ENCODE results near the gene HPS5. TPM values are rescaled to one million over a fixed set of nuclear protein-coding genes. Genes with fewer than 3 reads are reported as not detected.

The HPS5 gene
- total and polyA plus RNA-seq, 2 of the 13 experiments (the other 11 are each of a cell fraction or from before 2014, with no cell fraction given), result 6.6 to 25.5 TPM

DNA sequence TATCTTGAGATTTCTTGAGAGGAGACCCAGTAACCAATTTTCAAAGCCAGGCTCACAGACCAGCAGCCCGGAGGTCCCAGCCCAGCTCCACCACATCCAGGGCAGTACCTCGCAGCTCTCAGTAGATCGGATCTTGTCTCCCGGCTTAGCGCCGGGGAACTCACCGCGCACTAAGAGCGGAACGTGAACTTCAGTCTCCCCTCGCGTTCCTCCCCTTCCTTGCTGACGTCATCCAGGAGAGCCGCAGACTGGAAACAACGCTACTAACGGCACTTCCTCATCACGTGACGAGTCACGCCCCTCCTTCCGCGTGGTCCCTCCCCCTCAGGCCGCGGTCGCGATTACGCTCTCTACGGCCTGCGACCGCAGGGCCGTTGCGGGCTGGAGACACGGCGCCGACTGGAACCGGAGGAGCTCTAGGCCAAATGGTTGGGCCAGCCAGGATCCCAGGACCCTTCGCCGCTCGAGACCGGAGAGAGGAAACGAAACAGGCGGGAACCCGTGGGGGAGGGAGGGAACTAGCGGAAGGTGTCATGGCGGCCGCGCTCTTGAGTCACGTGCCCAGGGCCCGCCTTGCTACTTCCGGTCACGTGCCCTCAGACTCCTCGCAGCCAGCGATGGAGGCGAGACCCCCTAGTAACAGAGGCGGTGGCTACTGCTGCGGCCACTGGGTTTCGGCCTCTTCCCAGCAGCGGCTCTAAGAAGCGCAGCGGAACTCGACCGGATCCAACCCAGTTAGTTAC, at the start of gene HPS5, which contains the start of gene GTF2H1 (continued):
- TF ChIP-seq, protein P1, sequence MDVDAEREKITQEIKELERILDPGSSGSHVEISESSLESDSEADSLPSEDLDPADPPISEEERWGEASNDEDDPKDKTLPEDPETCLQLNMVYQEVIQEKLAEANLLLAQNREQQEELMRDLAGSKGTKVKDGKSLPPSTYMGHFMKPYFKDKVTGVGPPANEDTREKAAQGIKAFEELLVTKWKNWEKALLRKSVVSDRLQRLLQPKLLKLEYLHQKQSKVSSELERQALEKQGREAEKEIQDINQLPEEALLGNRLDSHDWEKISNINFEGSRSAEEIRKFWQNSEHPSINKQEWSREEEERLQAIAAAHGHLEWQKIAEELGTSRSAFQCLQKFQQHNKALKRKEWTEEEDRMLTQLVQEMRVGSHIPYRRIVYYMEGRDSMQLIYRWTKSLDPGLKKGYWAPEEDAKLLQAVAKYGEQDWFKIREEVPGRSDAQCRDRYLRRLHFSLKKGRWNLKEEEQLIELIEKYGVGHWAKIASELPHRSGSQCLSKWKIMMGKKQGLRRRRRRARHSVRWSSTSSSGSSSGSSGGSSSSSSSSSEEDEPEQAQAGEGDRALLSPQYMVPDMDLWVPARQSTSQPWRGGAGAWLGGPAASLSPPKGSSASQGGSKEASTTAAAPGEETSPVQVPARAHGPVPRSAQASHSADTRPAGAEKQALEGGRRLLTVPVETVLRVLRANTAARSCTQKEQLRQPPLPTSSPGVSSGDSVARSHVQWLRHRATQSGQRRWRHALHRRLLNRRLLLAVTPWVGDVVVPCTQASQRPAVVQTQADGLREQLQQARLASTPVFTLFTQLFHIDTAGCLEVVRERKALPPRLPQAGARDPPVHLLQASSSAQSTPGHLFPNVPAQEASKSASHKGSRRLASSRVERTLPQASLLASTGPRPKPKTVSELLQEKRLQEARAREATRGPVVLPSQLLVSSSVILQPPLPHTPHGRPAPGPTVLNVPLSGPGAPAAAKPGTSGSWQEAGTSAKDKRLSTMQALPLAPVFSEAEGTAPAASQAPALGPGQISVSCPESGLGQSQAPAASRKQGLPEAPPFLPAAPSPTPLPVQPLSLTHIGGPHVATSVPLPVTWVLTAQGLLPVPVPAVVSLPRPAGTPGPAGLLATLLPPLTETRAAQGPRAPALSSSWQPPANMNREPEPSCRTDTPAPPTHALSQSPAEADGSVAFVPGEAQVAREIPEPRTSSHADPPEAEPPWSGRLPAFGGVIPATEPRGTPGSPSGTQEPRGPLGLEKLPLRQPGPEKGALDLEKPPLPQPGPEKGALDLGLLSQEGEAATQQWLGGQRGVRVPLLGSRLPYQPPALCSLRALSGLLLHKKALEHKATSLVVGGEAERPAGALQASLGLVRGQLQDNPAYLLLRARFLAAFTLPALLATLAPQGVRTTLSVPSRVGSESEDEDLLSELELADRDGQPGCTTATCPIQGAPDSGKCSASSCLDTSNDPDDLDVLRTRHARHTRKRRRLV (CRISPR knock-in tag; IDR thresholded peaks at IDR 0.05), result peak; percentile 80
- TF ChIP-seq IKZF1 (IDR thresholded peaks at IDR 0.05) (no peak), RCOR2 (CRISPR knock-in tag; IDR thresholded peaks at IDR 0.05) (peak; percentile 22), KDM4B (CRISPR knock-in tag; IDR thresholded peaks at IDR 0.05) (0 out of 2 replicates have a peak, but pooled peaks have one; percentile 82), MIXL1 (CRISPR knock-in tag; IDR thresholded peaks at IDR 0.05) (peak; percentile 62), KMT2B (CRISPR knock-in tag; IDR thresholded peaks at IDR 0.05) (peak; percentile 98), SMYD3 (CRISPR knock-in tag; IDR thresholded peaks at IDR 0.05) (peak; percentile 59; the same call in 1 of the 2 replicates), ZNF138 (CRISPR knock-in tag; IDR thresholded peaks at IDR 0.05; ENCODE audit: low read depth) (0 out of 2 replicates have a peak, but pooled peaks have one; percentile 21), REXO4 (CRISPR knock-in tag; IDR thresholded peaks at IDR 0.05; ENCODE audit: borderline replicate concordance) (no peak), AKAP8 (CRISPR knock-in tag; IDR thresholded peaks at IDR 0.05) (no peak), SOX13 (IDR thresholded peaks at IDR 0.05) (0 out of 2 replicates have a peak, but pooled peaks have one; percentile 50), SOX13 (CRISPR knock-in tag; conservative IDR thresholded peaks at IDR 0.05 in 1 of 2, IDR thresholded peaks at IDR 0.05 in 1 of 2) (peak in 1 of 2 experiments; percentile 37; a peak in 1 of 4 replicates), DR1 (CRISPR knock-in tag; IDR thresholded peaks at IDR 0.05) (peak; percentile 85), ZNF563 (CRISPR knock-in tag; IDR thresholded peaks at IDR 0.05) (peak; percentile 91), ZNF567 (CRISPR knock-in tag; IDR thresholded peaks at IDR 0.05; ENCODE audit: borderline replicate concordance) (peak; percentile 98)
- TF ChIP-seq, protein P2, sequence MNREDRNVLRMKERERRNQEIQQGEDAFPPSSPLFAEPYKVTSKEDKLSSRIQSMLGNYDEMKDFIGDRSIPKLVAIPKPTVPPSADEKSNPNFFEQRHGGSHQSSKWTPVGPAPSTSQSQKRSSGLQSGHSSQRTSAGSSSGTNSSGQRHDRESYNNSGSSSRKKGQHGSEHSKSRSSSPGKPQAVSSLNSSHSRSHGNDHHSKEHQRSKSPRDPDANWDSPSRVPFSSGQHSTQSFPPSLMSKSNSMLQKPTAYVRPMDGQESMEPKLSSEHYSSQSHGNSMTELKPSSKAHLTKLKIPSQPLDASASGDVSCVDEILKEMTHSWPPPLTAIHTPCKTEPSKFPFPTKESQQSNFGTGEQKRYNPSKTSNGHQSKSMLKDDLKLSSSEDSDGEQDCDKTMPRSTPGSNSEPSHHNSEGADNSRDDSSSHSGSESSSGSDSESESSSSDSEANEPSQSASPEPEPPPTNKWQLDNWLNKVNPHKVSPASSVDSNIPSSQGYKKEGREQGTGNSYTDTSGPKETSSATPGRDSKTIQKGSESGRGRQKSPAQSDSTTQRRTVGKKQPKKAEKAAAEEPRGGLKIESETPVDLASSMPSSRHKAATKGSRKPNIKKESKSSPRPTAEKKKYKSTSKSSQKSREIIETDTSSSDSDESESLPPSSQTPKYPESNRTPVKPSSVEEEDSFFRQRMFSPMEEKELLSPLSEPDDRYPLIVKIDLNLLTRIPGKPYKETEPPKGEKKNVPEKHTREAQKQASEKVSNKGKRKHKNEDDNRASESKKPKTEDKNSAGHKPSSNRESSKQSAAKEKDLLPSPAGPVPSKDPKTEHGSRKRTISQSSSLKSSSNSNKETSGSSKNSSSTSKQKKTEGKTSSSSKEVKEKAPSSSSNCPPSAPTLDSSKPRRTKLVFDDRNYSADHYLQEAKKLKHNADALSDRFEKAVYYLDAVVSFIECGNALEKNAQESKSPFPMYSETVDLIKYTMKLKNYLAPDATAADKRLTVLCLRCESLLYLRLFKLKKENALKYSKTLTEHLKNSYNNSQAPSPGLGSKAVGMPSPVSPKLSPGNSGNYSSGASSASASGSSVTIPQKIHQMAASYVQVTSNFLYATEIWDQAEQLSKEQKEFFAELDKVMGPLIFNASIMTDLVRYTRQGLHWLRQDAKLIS (CRISPR knock-in tag; IDR thresholded peaks at IDR 0.05), result no peak
- TF ChIP-seq, protein P3, sequence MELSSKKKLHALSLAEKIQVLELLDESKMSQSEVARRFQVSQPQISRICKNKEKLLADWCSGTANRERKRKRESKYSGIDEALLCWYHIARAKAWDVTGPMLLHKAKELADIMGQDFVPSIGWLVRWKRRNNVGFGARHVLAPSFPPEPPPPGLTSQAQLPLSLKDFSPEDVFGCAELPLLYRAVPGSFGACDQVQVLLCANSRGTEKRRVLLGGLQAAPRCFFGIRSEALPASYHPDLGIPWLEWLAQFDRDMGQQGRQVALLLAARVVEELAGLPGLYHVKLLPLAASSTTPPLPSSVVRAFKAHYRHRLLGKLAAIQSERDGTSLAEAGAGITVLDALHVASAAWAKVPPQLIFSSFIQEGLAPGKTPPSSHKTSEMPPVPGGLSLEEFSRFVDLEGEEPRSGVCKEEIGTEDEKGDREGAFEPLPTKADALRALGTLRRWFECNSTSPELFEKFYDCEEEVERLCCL (CRISPR knock-in tag; IDR thresholded peaks at IDR 0.05; ENCODE audit: borderline replicate concordance), result no peak; the same call in 1 of the 2 replicates
- TF ChIP-seq, protein P4, sequence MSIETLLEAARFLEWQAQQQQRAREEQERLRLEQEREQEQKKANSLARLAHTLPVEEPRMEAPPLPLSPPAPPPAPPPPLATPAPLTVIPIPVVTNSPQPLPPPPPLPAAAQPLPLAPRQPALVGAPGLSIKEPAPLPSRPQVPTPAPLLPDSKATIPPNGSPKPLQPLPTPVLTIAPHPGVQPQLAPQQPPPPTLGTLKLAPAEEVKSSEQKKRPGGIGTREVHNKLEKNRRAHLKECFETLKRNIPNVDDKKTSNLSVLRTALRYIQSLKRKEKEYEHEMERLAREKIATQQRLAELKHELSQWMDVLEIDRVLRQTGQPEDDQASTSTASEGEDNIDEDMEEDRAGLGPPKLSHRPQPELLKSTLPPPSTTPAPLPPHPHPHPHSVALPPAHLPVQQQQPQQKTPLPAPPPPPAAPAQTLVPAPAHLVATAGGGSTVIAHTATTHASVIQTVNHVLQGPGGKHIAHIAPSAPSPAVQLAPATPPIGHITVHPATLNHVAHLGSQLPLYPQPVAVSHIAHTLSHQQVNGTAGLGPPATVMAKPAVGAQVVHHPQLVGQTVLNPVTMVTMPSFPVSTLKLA (IDR thresholded peaks at IDR 0.05), result peak; percentile 92
